ENCODE results near the gene SYS1. TPM values are rescaled to one million over a fixed set of nuclear protein-coding genes. Genes with fewer than 3 reads are reported as not detected.

Gene SYS1
- polyA plus RNA-seq, 1 of the 3 experiments (the other 2 are of a cell fraction), result 26.5 TPM

- TF ChIP-seq YY1 (IDR thresholded peaks at IDR 0.05; ENCODE audit: low read depth) (no peak), TCF12 (IDR thresholded peaks at IDR 0.05) (no peak), JUND (IDR thresholded peaks at IDR 0.05) (no peak), TEAD4 (IDR thresholded peaks at IDR 0.05; ENCODE audit: borderline replicate concordance, insufficient read depth) (no peak), POLR2AphosphoS5 (IDR thresholded peaks at IDR 0.05; ENCODE audit: low read depth, low read length) (no peak), SIN3A (IDR thresholded peaks at IDR 0.05; ENCODE audit: borderline replicate concordance, low read depth, low read length) (no peak), GABPA (IDR thresholded peaks at IDR 0.05; ENCODE audit: low read depth) (no peak), FOSL2 (IDR thresholded peaks at IDR 0.05; ENCODE audit: borderline replicate concordance, low read depth) (no peak), SMC3 (IDR thresholded peaks at IDR 0.05; ENCODE audit: low read depth, low read length) (no peak), RFX5 (IDR thresholded peaks at IDR 0.05; ENCODE audit: low read length) (no peak), GATA2 (CRISPR knock-in tag; IDR thresholded peaks at IDR 0.05) (no peak), EP300 (IDR thresholded peaks at IDR 0.05; ENCODE audit: borderline replicate concordance in 1 of 2, low read depth in 1 of 2, low read length in 1 of 2) (no peak), TAF1 (IDR thresholded peaks at IDR 0.05; ENCODE audit: borderline replicate concordance, low read depth, low read length) (no peak), USF2 (IDR thresholded peaks at IDR 0.05; ENCODE audit: borderline replicate concordance, low read depth, low read length) (no peak), RXRA (IDR thresholded peaks at IDR 0.05; ENCODE audit: borderline replicate concordance, low read depth) (no peak), CHD2 (IDR thresholded peaks at IDR 0.05; ENCODE audit: low read length, partially characterized antibody) (no peak), RAD21 (IDR thresholded peaks at IDR 0.05; ENCODE audit: low read length) (no peak)
- TF ChIP-seq, protein P1, sequence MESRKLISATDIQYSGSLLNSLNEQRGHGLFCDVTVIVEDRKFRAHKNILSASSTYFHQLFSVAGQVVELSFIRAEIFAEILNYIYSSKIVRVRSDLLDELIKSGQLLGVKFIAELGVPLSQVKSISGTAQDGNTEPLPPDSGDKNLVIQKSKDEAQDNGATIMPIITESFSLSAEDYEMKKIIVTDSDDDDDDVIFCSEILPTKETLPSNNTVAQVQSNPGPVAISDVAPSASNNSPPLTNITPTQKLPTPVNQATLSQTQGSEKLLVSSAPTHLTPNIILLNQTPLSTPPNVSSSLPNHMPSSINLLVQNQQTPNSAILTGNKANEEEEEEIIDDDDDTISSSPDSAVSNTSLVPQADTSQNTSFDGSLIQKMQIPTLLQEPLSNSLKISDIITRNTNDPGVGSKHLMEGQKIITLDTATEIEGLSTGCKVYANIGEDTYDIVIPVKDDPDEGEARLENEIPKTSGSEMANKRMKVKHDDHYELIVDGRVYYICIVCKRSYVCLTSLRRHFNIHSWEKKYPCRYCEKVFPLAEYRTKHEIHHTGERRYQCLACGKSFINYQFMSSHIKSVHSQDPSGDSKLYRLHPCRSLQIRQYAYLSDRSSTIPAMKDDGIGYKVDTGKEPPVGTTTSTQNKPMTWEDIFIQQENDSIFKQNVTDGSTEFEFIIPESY (IDR thresholded peaks at IDR 0.05; ENCODE audit: borderline replicate concordance, low read depth), result no peak
- peaks cover 6% of the 10 kb centered on the region; the same call in 1 of the 2 replicates for H3K9me3 ChIP-seq
- no peaks in the 10 kb centered on the region for H3K4me1 ChIP-seq (ENCODE audit: control insufficient read depth in 1 of 2, insufficient read depth in 2 of 2, low read depth in 1 of 2, low read length in 1 of 2)
- no peaks in the 10 kb centered on the region for H3F3A ChIP-seq (replicated peaks; ENCODE audit: insufficient read depth)
- H3K9ac ChIP-seq, result no peak overlapping the region
- H3K79me2 ChIP-seq (ENCODE audit: insufficient read depth), result no peaks in the 10 kb centered on the region
- H2AFZ ChIP-seq (ENCODE audit: low read depth), result no peak overlapping the region
- H3K9me2 ChIP-seq, result no peaks in the 10 kb centered on the region
- no peak for DNase-seq
- 92% methylated on average over 2 of the region's 2 CpGs for WGBS (ENCODE audit: low lambda C conversion rate)
- H3K27ac ChIP-seq (ENCODE audit: low read depth in 2 of 2, low read length in 1 of 2), result no peak overlapping the region
- ChIA-PET POLR2A (no interaction called here), CTCF (no interaction called here)
- peaks cover 0 to 6% of the 10 kb centered on the region in 2 experiments for H3K36me3 ChIP-seq (replicated peaks in 1 of 2; ENCODE audit: control insufficient read depth in 1 of 2, insufficient read depth in 2 of 2, low read length in 1 of 2)
- no peak overlapping the region for H3K4me3 ChIP-seq (ENCODE audit: low read depth in 2 of 2, low read length in 1 of 2)
- no peaks in the 10 kb centered on the region for H4K20me1 ChIP-seq (ENCODE audit: insufficient read depth)
- no peak overlapping the region for H3K4me2 ChIP-seq
- H3K27me3 ChIP-seq (ENCODE audit: insufficient read depth), result no peaks in the 10 kb centered on the region
Observed at GRCh38 chr20:45390931-45391330, 28.0 kb downstream of the SYS1 start.
